SK-N-SH treated with all-trans-retinoic acid at 6 μM for 48 hours (cell line): ENCODE measurements around the gene CHRNA1.

Source experiments
- ATAC-seq: fragments of 200-7000 bp; cut with Tn5 transposase; 3 replicates; pipeline ENCODE4 v1.9.1; 2020; ENCODE audit warnings: mild to moderate bottlenecking, moderate library complexity
- ARNTL ChIP-seq: fragments of 450-650 bp; formaldehyde crosslinking; IDR thresholded peaks from 2 replicates; pipeline ENCODE4 v1.5.0; 2020; ENCODE audit warnings: low read depth, mild to moderate bottlenecking, moderate library complexity, borderline replicate concordance
- BACH2 ChIP-seq: fragments of 250-450 bp; sonication (Bioruptor Pico); IDR thresholded peaks from 2 replicates; pipeline ENCODE4 v1.9.0; 2021; ENCODE audit warnings: mild to moderate bottlenecking, borderline replicate concordance
- CSDC2 ChIP-seq: fragments of 250-450 bp; sonication (Bioruptor Pico); IDR thresholded peaks from 2 replicates; pipeline ENCODE4 v1.5.0; 2020; ENCODE audit warnings: mild to moderate bottlenecking, moderate library complexity
- GLIS3 ChIP-seq: fragments of 250-450 bp; sonication (Bioruptor Pico); IDR thresholded peaks from 2 replicates; pipeline ENCODE4 v1.5.0; 2020; ENCODE audit warnings: mild to moderate bottlenecking, moderate library complexity
- ISL1 ChIP-seq: fragments of 250-450 bp; sonication (Bioruptor Pico); IDR thresholded peaks from 2 replicates; pipeline ENCODE4 v2.1.2; 2022; ENCODE audit warnings: mild to moderate bottlenecking, moderate library complexity
- OSR1 ChIP-seq: fragments of 250-450 bp; sonication (Bioruptor Pico); IDR thresholded peaks from 2 replicates; pipeline ENCODE4 v1.8.0; 2022; ENCODE audit warnings: moderate library complexity, mild to moderate bottlenecking, inconsistent platforms
- PATZ1 ChIP-seq: fragments of 250-450 bp; sonication (Bioruptor Pico); IDR thresholded peaks from 2 replicates; pipeline ENCODE4 v1.8.0; 2020; ENCODE audit warnings: mild to moderate bottlenecking, moderate library complexity, borderline replicate concordance
- POU6F1 ChIP-seq: fragments of 250-450 bp; sonication (Bioruptor Pico); IDR thresholded peaks from 2 replicates; pipeline ENCODE4 v1.8.0; 2021; ENCODE audit warnings: low read depth, mild to moderate bottlenecking, moderate library complexity, borderline replicate concordance
- PPARA ChIP-seq: fragments of 250-450 bp; sonication (Bioruptor Pico); IDR thresholded peaks from 2 replicates; pipeline ENCODE4 v1.5.0; 2020; ENCODE audit warnings: mild to moderate bottlenecking, borderline replicate concordance
- RARB ChIP-seq: fragments of 250-450 bp; sonication (Bioruptor Pico); IDR thresholded peaks from 2 replicates; pipeline ENCODE4 v1.8.0; 2021; ENCODE audit warnings: mild to moderate bottlenecking, moderate library complexity
- TCF4 ChIP-seq: fragments of 250-450 bp; sonication (Bioruptor Pico); IDR thresholded peaks from 2 replicates; pipeline ENCODE4 v1.8.0; 2021; ENCODE audit warnings: mild to moderate bottlenecking, moderate library complexity, borderline replicate concordance
- TOX ChIP-seq: fragments of 250-450 bp; sonication (Bioruptor Pico); IDR thresholded peaks from 2 replicates; pipeline ENCODE4 v1.8.0; 2021; ENCODE audit warnings: mild to moderate bottlenecking, moderate library complexity, borderline replicate concordance
- TSHZ2 ChIP-seq: fragments of 250-450 bp; sonication (Bioruptor Pico); IDR thresholded peaks from 2 replicates; pipeline ENCODE4 v1.5.0; 2020; ENCODE audit warnings: mild to moderate bottlenecking, moderate library complexity
- ZC3H10 ChIP-seq: fragments of 250-450 bp; sonication (Bioruptor Pico); IDR thresholded peaks from 2 replicates; pipeline ENCODE4 v1.5.1; 2021; ENCODE audit warnings: mild to moderate bottlenecking, moderate library complexity
- ZFP3 ChIP-seq: fragments of 250-450 bp; sonication (Bioruptor Pico); IDR thresholded peaks from 2 replicates; pipeline ENCODE4 v1.5.0; 2020; ENCODE audit warnings: mild to moderate bottlenecking, moderate library complexity
- ZFP30 ChIP-seq: fragments of 450-650 bp; formaldehyde crosslinking; IDR thresholded peaks from 2 replicates; pipeline ENCODE4 v1.5.0; 2022; ENCODE audit warnings: mild to moderate bottlenecking, moderate library complexity
- ZNF565 ChIP-seq: fragments of 450-650 bp; formaldehyde crosslinking; conservative IDR thresholded peaks from 2 replicates; pipeline ENCODE4 v1.5.0; 2020; ENCODE audit warnings: low read depth, mild to moderate bottlenecking, moderate library complexity
- ZNF70 ChIP-seq: fragments of 450-650 bp; formaldehyde crosslinking; IDR thresholded peaks from 2 replicates; pipeline ENCODE4 v1.5.0; 2020; ENCODE audit warnings: mild to moderate bottlenecking, moderate library complexity
- ZNF8 ChIP-seq: fragments of 450-650 bp; formaldehyde crosslinking; IDR thresholded peaks from 2 replicates; pipeline ENCODE4 v1.5.0; 2020; ENCODE audit warnings: mild to moderate bottlenecking, moderate library complexity
- TF ChIP-seq, protein P1 (sequence below): fragments of 250-450 bp; sonication (Bioruptor Pico); IDR thresholded peaks from 2 replicates; pipeline ENCODE4 v1.5.1; 2021; ENCODE audit warnings: mild to moderate bottlenecking, moderate library complexity

The CHRNA1 gene

DNA sequence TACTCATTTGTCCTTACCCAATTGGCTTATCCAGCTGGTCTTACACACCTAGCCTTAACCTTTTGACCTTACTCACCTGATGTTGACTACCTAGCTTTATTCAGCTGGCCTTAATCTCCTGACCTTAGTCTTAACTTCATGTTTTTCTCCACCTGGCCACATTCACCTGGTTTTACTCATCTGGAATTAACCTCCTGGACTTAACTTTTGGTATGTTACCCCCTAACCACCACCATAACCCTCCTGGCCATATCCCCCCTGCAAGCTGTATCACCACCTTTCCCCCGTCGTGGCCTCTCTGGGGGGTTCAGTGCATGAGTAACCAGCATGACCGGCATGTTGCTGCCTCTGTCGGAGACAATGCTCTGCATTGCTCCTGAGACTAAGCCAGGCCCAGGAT, 45.7 kb downstream of the CHRNA1 start:
- TF ChIP-seq TSHZ2 (CRISPR knock-in tag) (no peak), ZNF565 (no peak), TCF4 (no peak), GLIS3 (CRISPR knock-in tag) (no peak), PATZ1 (no peak), ZNF8 (no peak), ARNTL (CRISPR knock-in tag) (no peak), RARB (CRISPR knock-in tag) (no peak), TOX (CRISPR knock-in tag) (no peak), BACH2 (CRISPR knock-in tag) (no peak), OSR1 (no peak), ZNF70 (CRISPR knock-in tag) (no peak), CSDC2 (no peak)
- TF ChIP-seq, protein P1, sequence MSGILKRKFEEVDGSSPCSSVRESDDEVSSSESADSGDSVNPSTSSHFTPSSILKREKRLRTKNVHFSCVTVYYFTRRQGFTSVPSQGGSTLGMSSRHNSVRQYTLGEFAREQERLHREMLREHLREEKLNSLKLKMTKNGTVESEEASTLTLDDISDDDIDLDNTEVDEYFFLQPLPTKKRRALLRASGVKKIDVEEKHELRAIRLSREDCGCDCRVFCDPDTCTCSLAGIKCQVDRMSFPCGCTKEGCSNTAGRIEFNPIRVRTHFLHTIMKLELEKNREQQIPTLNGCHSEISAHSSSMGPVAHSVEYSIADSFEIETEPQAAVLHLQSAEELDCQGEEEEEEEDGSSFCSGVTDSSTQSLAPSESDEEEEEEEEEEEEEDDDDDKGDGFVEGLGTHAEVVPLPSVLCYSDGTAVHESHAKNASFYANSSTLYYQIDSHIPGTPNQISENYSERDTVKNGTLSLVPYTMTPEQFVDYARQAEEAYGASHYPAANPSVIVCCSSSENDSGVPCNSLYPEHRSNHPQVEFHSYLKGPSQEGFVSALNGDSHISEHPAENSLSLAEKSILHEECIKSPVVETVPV = no peak
- no peak for ATAC-seq

GRCh38 chr2:174717916-174718315, 46.4 kb downstream of the CHRNA1 start:
- TF ChIP-seq ZC3H10 (CRISPR knock-in tag) = no peak
- TF ChIP-seq POU6F1 (CRISPR knock-in tag) = no peak
- TF ChIP-seq RARB (CRISPR knock-in tag) = no peak
- no peak for TF ChIP-seq TOX (CRISPR knock-in tag)
- TF ChIP-seq ISL1 (CRISPR knock-in tag) = no peak
- no peak for TF ChIP-seq CSDC2
- TF ChIP-seq PPARA (CRISPR knock-in tag) = no peak
- no peak for TF ChIP-seq ZFP30 (CRISPR knock-in tag)
- TF ChIP-seq ZNF70 (CRISPR knock-in tag) = no peak
- TF ChIP-seq TSHZ2 (CRISPR knock-in tag) = no peak
- TF ChIP-seq, all 23 proteins: peak for 0

GRCh38 chr2:174717273-174717672, 47.0 kb downstream of the CHRNA1 start:
- no peak for ATAC-seq
- TF ChIP-seq CSDC2 (no peak), TOX (CRISPR knock-in tag) (no peak), ARNTL (CRISPR knock-in tag) (no peak), ZNF565 (no peak), RARB (CRISPR knock-in tag) (no peak), TCF4 (no peak), POU6F1 (CRISPR knock-in tag) (no peak), ZFP3 (CRISPR knock-in tag) (no peak), OSR1 (no peak), GLIS3 (CRISPR knock-in tag) (no peak), TSHZ2 (CRISPR knock-in tag) (no peak)

More at GRCh38 chr2:174717916-174718315, 46.4 kb downstream of the CHRNA1 start:
- no peak for ATAC-seq
